ENCODE measurements around the gene PLCH1.

DNA sequence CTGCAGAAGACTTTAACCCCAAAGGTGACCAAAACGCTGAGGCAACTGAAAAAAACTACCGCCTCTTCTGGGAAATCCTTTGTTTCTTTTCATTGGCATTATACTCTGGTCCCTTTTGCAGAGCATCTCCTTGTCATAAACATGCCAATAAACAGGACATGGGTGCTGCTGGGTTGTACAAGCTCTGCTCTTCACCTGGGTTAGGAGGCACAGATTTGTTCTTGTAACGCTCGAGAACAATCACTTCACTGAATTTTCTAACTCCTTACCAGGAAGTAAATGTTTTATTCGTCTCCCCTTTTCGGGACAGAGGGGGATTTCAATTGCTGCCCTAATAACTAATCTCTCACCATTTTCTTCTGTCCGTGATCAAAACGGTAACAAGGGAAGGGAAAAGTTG is 1.3 kb downstream of the PLCH1 start:
- TF ChIP-seq, protein P1, sequence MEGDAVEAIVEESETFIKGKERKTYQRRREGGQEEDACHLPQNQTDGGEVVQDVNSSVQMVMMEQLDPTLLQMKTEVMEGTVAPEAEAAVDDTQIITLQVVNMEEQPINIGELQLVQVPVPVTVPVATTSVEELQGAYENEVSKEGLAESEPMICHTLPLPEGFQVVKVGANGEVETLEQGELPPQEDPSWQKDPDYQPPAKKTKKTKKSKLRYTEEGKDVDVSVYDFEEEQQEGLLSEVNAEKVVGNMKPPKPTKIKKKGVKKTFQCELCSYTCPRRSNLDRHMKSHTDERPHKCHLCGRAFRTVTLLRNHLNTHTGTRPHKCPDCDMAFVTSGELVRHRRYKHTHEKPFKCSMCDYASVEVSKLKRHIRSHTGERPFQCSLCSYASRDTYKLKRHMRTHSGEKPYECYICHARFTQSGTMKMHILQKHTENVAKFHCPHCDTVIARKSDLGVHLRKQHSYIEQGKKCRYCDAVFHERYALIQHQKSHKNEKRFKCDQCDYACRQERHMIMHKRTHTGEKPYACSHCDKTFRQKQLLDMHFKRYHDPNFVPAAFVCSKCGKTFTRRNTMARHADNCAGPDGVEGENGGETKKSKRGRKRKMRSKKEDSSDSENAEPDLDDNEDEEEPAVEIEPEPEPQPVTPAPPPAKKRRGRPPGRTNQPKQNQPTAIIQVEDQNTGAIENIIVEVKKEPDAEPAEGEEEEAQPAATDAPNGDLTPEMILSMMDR (conservative IDR thresholded peaks at IDR 0.05) = no peak
- no peak for TF ChIP-seq EZH2 (IDR thresholded peaks at IDR 0.05; ENCODE audit: low read depth)
